Suprapubic skin (tissue), 4 donors: ENCODE results near the gene AP4E1. TPM values are rescaled to one million over a fixed set of nuclear protein-coding genes. Genes with fewer than 3 reads are reported as not detected.
A peak's percentile ranks its signal among the peaks of the same experiment; 100 is the strongest.

ENCODE experiments used
- DNase-seq, 2 donors: peaks; one replicate each; pipeline ENCODE4 v3.0.0-alpha.2; 2019; ENCODE audit warnings: low spot score in 2 of 2
- H3K27ac ChIP-seq: fragments of 200-600 bp; sonication (generic); one replicate; pipeline ENCODE4 v1.5.1; 2019
- H3K27me3 ChIP-seq: fragments of 200-600 bp; sonication (generic); one replicate; pipeline ENCODE4 v1.5.1; 2019
- H3K36me3 ChIP-seq: fragments of 200-600 bp; sonication (generic); one replicate; pipeline ENCODE4 v1.5.1; 2019
- H3K4me1 ChIP-seq: fragments of 200-600 bp; sonication (generic); one replicate; pipeline ENCODE4 v1.5.1; 2019
- H3K4me3 ChIP-seq: fragments of 200-600 bp; sonication (generic); one replicate; pipeline ENCODE4 v1.5.1; 2019; ENCODE audit warnings: mild to moderate bottlenecking
- H3K9me3 ChIP-seq: fragments of 200-600 bp; sonication (generic); one replicate; pipeline ENCODE4 v1.5.1; 2019
- CTCF ChIP-seq, 2 donors: fragments of 200-600 bp in 1 of 2; fragments of 450-650 bp in 1 of 2; sonication (generic) in 1 of 2; IDR thresholded peaks; one replicate each; pipeline ENCODE4 v1.5.1; 2016 to 2019; ENCODE audit warnings: antibody characterized with exemption in 2 of 2, mild to moderate bottlenecking in 1 of 2, moderate library complexity in 1 of 2
- EP300 ChIP-seq: sonication (generic); formaldehyde crosslinking; IDR thresholded peaks from one replicate; pipeline ENCODE4 v1.6.1; 2017; ENCODE audit warnings: antibody characterized with exemption
- POLR2A ChIP-seq, 2 donors: fragments of 450-650 bp; IDR thresholded peaks; one replicate each; pipeline ENCODE4 v1.6.1; 2017; ENCODE audit warnings: antibody characterized with exemption in 2 of 2, mild to moderate bottlenecking in 2 of 2, moderate library complexity in 2 of 2
- POLR2AphosphoS5 ChIP-seq, 3 donors: sonication (generic); formaldehyde crosslinking; IDR thresholded peaks; one replicate each; pipeline ENCODE4 v1.6.1; 2017; ENCODE audit warnings: antibody characterized with exemption in 3 of 3
- WGBS: methylation state at CpG from one replicate; pipeline ENCODE4 v1.1.5; 2018; 5-methylcytosine and 5-hydroxymethylcytosine counted together
- total RNA-seq, 4 donors: library from RNA; depleted of rRNA; stranded (reverse); fragments of >200 nt; gene quantifications; one replicate each; pipeline ENCODE4 v1.1.0, GENCODE V29; 2016

Gene AP4E1
- total RNA-seq = 10 to 100 TPM; 12.7 to 18.7 (median 13.0) TPM

GRCh38 chr15:50908209-50909009 is at the start of gene AP4E1:
Gene AP4E1 (plus strand): TSS chr15:50908683. CDS start chr15:50908779, 96 bp downstream.
- peaks cover 13% of the 10 kb centered on the region for H3K36me3 ChIP-seq
- no peaks in the 10 kb centered on the region for H3K9me3 ChIP-seq
- H3K4me1 ChIP-seq = peaks cover 30% of the 10 kb centered on the region
- TF ChIP-seq POLR2A (IDR thresholded peaks at IDR 0.05) (no peak), EP300 (no peak), POLR2AphosphoS5 (IDR thresholded peaks at IDR 0.05) (peak in 2 of 3 donors; percentile 63 to 97), CTCF (IDR thresholded peaks at IDR 0.05) (peak; percentile 92 to 97)
- peak; percentile 94 to 96 for DNase-seq
- WGBS = 0% methylated on average over 29 of the region's 100 CpGs
- H3K27ac ChIP-seq = peak within 1 kb of the TSS; percentile 95
- H3K4me3 ChIP-seq = peak within 1 kb of the TSS; percentile 99
- H3K27me3 ChIP-seq = no peaks in the 10 kb centered on the region

GRCh38 chr15:50860824-50861223 is 47.7 kb upstream of the AP4E1 start:
- 92% methylated on average over 5 of the region's 5 CpGs for WGBS
- Histone ChIP-seq H3K27me3 (no peaks in the 10 kb centered on the region), H3K36me3 (no peaks in the 10 kb centered on the region), H3K4me3 (no peak overlapping the region), H3K4me1 (no peaks in the 10 kb centered on the region), H3K9me3 (no peaks in the 10 kb centered on the region), H3K27ac (no peak overlapping the region)
- no peak for DNase-seq
- TF ChIP-seq POLR2A (IDR thresholded peaks at IDR 0.05) (no peak), POLR2AphosphoS5 (IDR thresholded peaks at IDR 0.05) (no peak), CTCF (IDR thresholded peaks at IDR 0.05) (no peak), EP300 (no peak)

GRCh38 chr15:50862553-50862952 is 45.9 kb upstream of the AP4E1 start:
- H3K9me3 ChIP-seq = no peaks in the 10 kb centered on the region
- no peak overlapping the region for H3K4me3 ChIP-seq
- no peak overlapping the region for H3K27ac ChIP-seq
- TF ChIP-seq POLR2AphosphoS5 (IDR thresholded peaks at IDR 0.05) (no peak), EP300 (no peak), POLR2A (IDR thresholded peaks at IDR 0.05) (no peak), CTCF (IDR thresholded peaks at IDR 0.05) (no peak)
- H3K4me1 ChIP-seq = no peaks in the 10 kb centered on the region
- no peak for DNase-seq
- no peaks in the 10 kb centered on the region for H3K27me3 ChIP-seq
- H3K36me3 ChIP-seq = no peaks in the 10 kb centered on the region

- 94% methylated on average over 1 of the region's 1 CpG for WGBS
- Histone ChIP-seq H3K27ac (no peak overlapping the region), H3K4me1 (no peaks in the 10 kb centered on the region), H3K4me3 (no peak overlapping the region), H3K36me3 (no peaks in the 10 kb centered on the region), H3K9me3 (no peaks in the 10 kb centered on the region), H3K27me3 (no peaks in the 10 kb centered on the region)
- TF ChIP-seq POLR2A (IDR thresholded peaks at IDR 0.05) = no peak
- TF ChIP-seq CTCF (IDR thresholded peaks at IDR 0.05) = no peak
- TF ChIP-seq EP300 = no peak
- no peak for TF ChIP-seq POLR2AphosphoS5 (IDR thresholded peaks at IDR 0.05)
- no peak for DNase-seq
These were observed 43.6 kb upstream of the AP4E1 start for GRCh38 chr15:50864873-50865272.

- no peak overlapping the region for H3K27ac ChIP-seq
- 80% methylated on average over 5 of the region's 5 CpGs for WGBS
- H3K4me3 ChIP-seq = no peak overlapping the region
- H3K36me3 ChIP-seq = no peaks in the 10 kb centered on the region
- H3K4me1 ChIP-seq = no peaks in the 10 kb centered on the region
- DNase-seq = no peak
- TF ChIP-seq CTCF (IDR thresholded peaks at IDR 0.05) (no peak), EP300 (no peak), POLR2A (IDR thresholded peaks at IDR 0.05) (no peak), POLR2AphosphoS5 (IDR thresholded peaks at IDR 0.05) (no peak)
- H3K9me3 ChIP-seq = no peaks in the 10 kb centered on the region
- H3K27me3 ChIP-seq = no peaks in the 10 kb centered on the region
These were observed 42.7 kb upstream of the AP4E1 start for GRCh38 chr15:50865515-50866353.
